Kidney (tissue), 14 donors: ENCODE results near the gene HELQ. TPM values are rescaled to one million over a fixed set of nuclear protein-coding genes. Genes with fewer than 3 reads are reported as not detected.

ENCODE experiments used
- DNase-seq, 5 donors: peaks; one replicate each; pipeline ENCODE4 v3.0.0-alpha.2; 2013 to 2020
- FAIRE-seq: peaks from 2 replicates; lab custom pipeline; 2012; peaks lifted over from hg19 to GRCh38; lab: Jason Lieb, UNC
- H3K27ac ChIP-seq, 2 donors: one replicate each; pipeline ENCODE4 v1.7.0; 2013; ENCODE audit warnings: low read depth in 2 of 2, low read length in 2 of 2, inconsistent platforms in 1 of 2
- H3K27me3 ChIP-seq: one replicate; pipeline ENCODE4 v1.7.1; 2013; ENCODE audit warnings: low read length, inconsistent platforms; ENCODE audit not compliant: control insufficient read depth, insufficient read depth
- H3K36me3 ChIP-seq, 3 donors: one replicate each; pipeline versions ENCODE4 v1.7.0 to v1.7.1; 2013; ENCODE audit warnings: low read length in 3 of 3, control low read depth in 1 of 3, inconsistent platforms in 1 of 3; ENCODE audit not compliant: insufficient read depth in 3 of 3, control insufficient read depth in 2 of 3
- H3K4me1 ChIP-seq, 3 donors: one replicate each; pipeline versions ENCODE4 v1.7.0 to v1.7.1; 2013; ENCODE audit warnings: low read length in 3 of 3, inconsistent platforms in 1 of 3, low read depth in 1 of 3; ENCODE audit not compliant: control insufficient read depth in 2 of 3, insufficient read depth in 2 of 3
- H3K4me3 ChIP-seq, 3 donors: one replicate each; pipeline versions ENCODE4 v1.7.0 to v1.8.1; 2013; ENCODE audit warnings: low read length in 3 of 3, control low read depth in 1 of 3, inconsistent platforms in 1 of 3
- H3K9ac ChIP-seq, 3 donors: one replicate each; pipeline versions ENCODE4 v1.7.0 to v1.7.1; 2013; ENCODE audit warnings: low read length in 3 of 3, control low read depth in 1 of 3, inconsistent platforms in 1 of 3
- H3K9me3 ChIP-seq, 3 donors: one replicate each; pipeline versions ENCODE4 v1.7.0 to v1.7.1; 2013; ENCODE audit warnings: low read length in 3 of 3, control low read depth in 1 of 3, inconsistent platforms in 1 of 3; ENCODE audit not compliant: control insufficient read depth in 2 of 3, insufficient read depth in 1 of 3
- CTCF ChIP-seq: IDR thresholded peaks from 3 replicates; pipeline ENCODE4 v1.5.1; 2012; ENCODE audit warnings: mild to moderate bottlenecking, moderate library complexity, borderline replicate concordance; ENCODE audit not compliant: insufficient read depth; ENCODE audit errors: extremely low read depth
- intact Hi-C: fragments of 100-400 bp; cut with DNase I; formaldehyde crosslinking; loops from one replicate; pipeline ENCODE4 v1.11.1; 2022
- polyA plus RNA-seq: library from polyadenylated mRNA; stranded (reverse); fragments of 350-450 nt; fragmentation: Illumina TruSeq; extraction: RNeasy Lipid Tissue Mini Kit (QIAGEN cat#74804); gene quantifications from one replicate; pipeline ENCODE4 v1.2.3, GENCODE V29; 2014; ENCODE audit warnings: low read depth, low replicate concordance; ENCODE audit not compliant: insufficient read depth
- total RNA-seq: library from RNA; stranded (reverse); fragmentation: NEBNext Ultra II Directional; extraction: Animal tissue kit (Norgen Biotek cat#: 25700); gene quantifications from one replicate; pipeline ENCODE4 v1.2.1, GENCODE V29; 2021
- donor health status: control.
- donor health status: control.
- donor health status: control.
- donor health status: control.
- donor health status: control.
- donor health status: DM: yes; HTN: yes; CAD: no.
- donor health status: Normal renal cell carcinoma (clear cell type).

The HELQ gene
- total and polyA plus RNA-seq, 2 donors from 2014 or later, result 14.3 to 20.9 TPM

GRCh38 chr4:83369831-83370639, 85.6 kb downstream of the HELQ start:
- Histone ChIP-seq H3K4me3 (no peak overlapping the region), H3K4me1 (peaks cover 0 to 8% (median 0%) of the 10 kb centered on the region in 3 donors), H3K9ac (no peak overlapping the region), H3K36me3 (no peaks in the 10 kb centered on the region), H3K9me3 (peaks cover 0 to 1% (median 0%) of the 10 kb centered on the region in 3 donors), H3K27ac (no peak overlapping the region), H3K27me3 (no peaks in the 10 kb centered on the region)
- DNase-seq (no peak), FAIRE-seq (no peak)
- no peak for TF ChIP-seq CTCF
- intact Hi-C loops, result no loop called here

GRCh38 chr4:83364312-83364711, 91.3 kb downstream of the HELQ start:
- intact Hi-C loops, result no loop called here
- Histone ChIP-seq H3K27me3 (no peaks in the 10 kb centered on the region), H3K4me1 (peaks cover 0 to 5% (median 0%) of the 10 kb centered on the region in 3 donors), H3K9ac (no peak overlapping the region), H3K27ac (no peak overlapping the region), H3K36me3 (no peaks in the 10 kb centered on the region), H3K9me3 (peaks cover 0 to 1% (median 0%) of the 10 kb centered on the region in 3 donors), H3K4me3 (no peak overlapping the region)
- no peak for FAIRE-seq
- no peak for TF ChIP-seq CTCF
- no peak for DNase-seq

GRCh38 chr4:83362492-83363329, 92.9 kb downstream of the HELQ start:
- intact Hi-C loops, result no loop called here
- H3K4me3 ChIP-seq, result no peak overlapping the region
- no peak for TF ChIP-seq CTCF
- H3K27me3 ChIP-seq, result no peaks in the 10 kb centered on the region
- DNase-seq (peak in 3 of 5 donors; percentile 37 to 75 (median 48)), FAIRE-seq (no peak)
- peaks cover 0 to 1% (median 0%) of the 10 kb centered on the region in 3 donors for H3K9me3 ChIP-seq
- H3K4me1 ChIP-seq, result peaks cover 0 to 5% (median 0%) of the 10 kb centered on the region in 3 donors
- no peak overlapping the region for H3K9ac ChIP-seq
- H3K27ac ChIP-seq, result no peak overlapping the region
- H3K36me3 ChIP-seq, result no peaks in the 10 kb centered on the region
